ENCODE measurements around the gene ERMAP. TPM values are rescaled to one million over a fixed set of nuclear protein-coding genes. Genes with fewer than 3 reads are reported as not detected.

The ERMAP gene
- total and polyA plus RNA-seq, 9 of the 15 experiments (the other 6 are each of a cell fraction or from before 2014, with no cell fraction given), result 8.0 to 31.4 (median 22.5) TPM

DNA sequence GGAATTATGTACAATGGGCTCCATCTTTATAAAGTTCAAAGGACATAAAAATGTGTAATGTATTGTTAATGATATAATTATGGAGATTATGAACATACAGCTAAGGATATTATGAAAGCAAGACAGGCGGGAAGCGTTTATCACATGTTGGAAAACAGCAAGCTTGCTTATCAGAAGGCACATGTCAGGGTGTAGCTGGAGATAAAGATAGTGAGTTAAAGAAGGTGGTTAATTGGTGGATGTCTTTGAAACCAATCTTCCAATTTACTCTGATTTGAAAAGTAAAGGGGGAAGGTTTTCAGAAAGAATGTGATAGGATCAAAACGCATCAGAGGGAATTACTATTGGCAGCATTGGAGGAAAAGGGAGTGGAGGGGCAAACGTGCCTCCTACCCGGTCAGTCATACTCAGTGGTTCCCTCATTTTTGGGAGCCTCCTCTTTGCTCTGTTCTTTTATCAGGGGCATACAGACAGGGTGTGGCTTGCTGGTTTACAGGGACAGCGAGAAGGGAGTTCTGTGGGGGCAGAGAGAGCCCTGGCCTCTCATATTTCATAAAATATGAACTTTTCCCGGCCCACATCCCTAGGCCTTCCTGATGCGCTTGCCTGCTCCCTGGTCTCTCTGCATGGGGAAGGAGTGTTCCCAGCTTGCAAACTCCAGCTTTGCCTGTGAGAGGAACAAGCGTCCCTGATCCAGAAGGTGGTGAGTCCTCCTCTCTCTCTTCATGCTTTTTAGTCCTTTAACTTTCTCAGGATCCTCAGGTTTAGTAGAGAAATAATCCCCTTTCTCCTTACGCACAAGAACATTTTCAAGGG lies 8.3 kb downstream of the ERMAP start (continued):
- TF ChIP-seq BDP1 (IDR thresholded peaks at IDR 0.05; ENCODE audit: insufficient read depth, insufficient read length) (no peak), ZNF133 (CRISPR knock-in tag; IDR thresholded peaks at IDR 0.05) (no peak), CAMTA2 (CRISPR knock-in tag; conservative IDR thresholded peaks at IDR 0.05) (no peak), SMAD3 (CRISPR knock-in tag; conservative IDR thresholded peaks at IDR 0.05) (no peak), SREBF2 (CRISPR knock-in tag; IDR thresholded peaks at IDR 0.05) (no peak), MTA3 (IDR thresholded peaks at IDR 0.05; ENCODE audit: borderline replicate concordance) (peak; percentile 81; the same call in 1 of the 2 replicates), KAT2B (IDR thresholded peaks at IDR 0.05; ENCODE audit: low read depth, low read length) (no peak), IRF2 (CRISPR knock-in tag; IDR thresholded peaks at IDR 0.05) (no peak), ZNF445 (CRISPR knock-in tag; IDR thresholded peaks at IDR 0.05; ENCODE audit: low read depth) (no peak), GABPB1 (CRISPR knock-in tag; IDR thresholded peaks at IDR 0.05) (peak; percentile 46; the same call in 1 of the 2 replicates), DNMT1 (IDR thresholded peaks at IDR 0.05) (no peak), MAZ (CRISPR knock-in tag; conservative IDR thresholded peaks at IDR 0.05 in 1 of 2, IDR thresholded peaks at IDR 0.05 in 1 of 2) (peak; percentile 71 to 75), ZNF184 (CRISPR knock-in tag; IDR thresholded peaks at IDR 0.05) (no peak), ZBED1 (IDR thresholded peaks at IDR 0.05) (no peak; the same call in 1 of the 2 replicates)
- TF ChIP-seq, protein P1, sequence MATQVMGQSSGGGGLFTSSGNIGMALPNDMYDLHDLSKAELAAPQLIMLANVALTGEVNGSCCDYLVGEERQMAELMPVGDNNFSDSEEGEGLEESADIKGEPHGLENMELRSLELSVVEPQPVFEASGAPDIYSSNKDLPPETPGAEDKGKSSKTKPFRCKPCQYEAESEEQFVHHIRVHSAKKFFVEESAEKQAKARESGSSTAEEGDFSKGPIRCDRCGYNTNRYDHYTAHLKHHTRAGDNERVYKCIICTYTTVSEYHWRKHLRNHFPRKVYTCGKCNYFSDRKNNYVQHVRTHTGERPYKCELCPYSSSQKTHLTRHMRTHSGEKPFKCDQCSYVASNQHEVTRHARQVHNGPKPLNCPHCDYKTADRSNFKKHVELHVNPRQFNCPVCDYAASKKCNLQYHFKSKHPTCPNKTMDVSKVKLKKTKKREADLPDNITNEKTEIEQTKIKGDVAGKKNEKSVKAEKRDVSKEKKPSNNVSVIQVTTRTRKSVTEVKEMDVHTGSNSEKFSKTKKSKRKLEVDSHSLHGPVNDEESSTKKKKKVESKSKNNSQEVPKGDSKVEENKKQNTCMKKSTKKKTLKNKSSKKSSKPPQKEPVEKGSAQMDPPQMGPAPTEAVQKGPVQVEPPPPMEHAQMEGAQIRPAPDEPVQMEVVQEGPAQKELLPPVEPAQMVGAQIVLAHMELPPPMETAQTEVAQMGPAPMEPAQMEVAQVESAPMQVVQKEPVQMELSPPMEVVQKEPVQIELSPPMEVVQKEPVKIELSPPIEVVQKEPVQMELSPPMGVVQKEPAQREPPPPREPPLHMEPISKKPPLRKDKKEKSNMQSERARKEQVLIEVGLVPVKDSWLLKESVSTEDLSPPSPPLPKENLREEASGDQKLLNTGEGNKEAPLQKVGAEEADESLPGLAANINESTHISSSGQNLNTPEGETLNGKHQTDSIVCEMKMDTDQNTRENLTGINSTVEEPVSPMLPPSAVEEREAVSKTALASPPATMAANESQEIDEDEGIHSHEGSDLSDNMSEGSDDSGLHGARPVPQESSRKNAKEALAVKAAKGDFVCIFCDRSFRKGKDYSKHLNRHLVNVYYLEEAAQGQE (IDR thresholded peaks at IDR 0.05; ENCODE audit: borderline replicate concordance), result peak; percentile 46; the same call in 1 of the 2 replicates
- TF ChIP-seq, protein P1 (CRISPR knock-in tag; IDR thresholded peaks at IDR 0.05; ENCODE audit: low read depth), result 0 out of 2 replicates have a peak, but pooled peaks have one; percentile 18
- TF ChIP-seq, protein P2, sequence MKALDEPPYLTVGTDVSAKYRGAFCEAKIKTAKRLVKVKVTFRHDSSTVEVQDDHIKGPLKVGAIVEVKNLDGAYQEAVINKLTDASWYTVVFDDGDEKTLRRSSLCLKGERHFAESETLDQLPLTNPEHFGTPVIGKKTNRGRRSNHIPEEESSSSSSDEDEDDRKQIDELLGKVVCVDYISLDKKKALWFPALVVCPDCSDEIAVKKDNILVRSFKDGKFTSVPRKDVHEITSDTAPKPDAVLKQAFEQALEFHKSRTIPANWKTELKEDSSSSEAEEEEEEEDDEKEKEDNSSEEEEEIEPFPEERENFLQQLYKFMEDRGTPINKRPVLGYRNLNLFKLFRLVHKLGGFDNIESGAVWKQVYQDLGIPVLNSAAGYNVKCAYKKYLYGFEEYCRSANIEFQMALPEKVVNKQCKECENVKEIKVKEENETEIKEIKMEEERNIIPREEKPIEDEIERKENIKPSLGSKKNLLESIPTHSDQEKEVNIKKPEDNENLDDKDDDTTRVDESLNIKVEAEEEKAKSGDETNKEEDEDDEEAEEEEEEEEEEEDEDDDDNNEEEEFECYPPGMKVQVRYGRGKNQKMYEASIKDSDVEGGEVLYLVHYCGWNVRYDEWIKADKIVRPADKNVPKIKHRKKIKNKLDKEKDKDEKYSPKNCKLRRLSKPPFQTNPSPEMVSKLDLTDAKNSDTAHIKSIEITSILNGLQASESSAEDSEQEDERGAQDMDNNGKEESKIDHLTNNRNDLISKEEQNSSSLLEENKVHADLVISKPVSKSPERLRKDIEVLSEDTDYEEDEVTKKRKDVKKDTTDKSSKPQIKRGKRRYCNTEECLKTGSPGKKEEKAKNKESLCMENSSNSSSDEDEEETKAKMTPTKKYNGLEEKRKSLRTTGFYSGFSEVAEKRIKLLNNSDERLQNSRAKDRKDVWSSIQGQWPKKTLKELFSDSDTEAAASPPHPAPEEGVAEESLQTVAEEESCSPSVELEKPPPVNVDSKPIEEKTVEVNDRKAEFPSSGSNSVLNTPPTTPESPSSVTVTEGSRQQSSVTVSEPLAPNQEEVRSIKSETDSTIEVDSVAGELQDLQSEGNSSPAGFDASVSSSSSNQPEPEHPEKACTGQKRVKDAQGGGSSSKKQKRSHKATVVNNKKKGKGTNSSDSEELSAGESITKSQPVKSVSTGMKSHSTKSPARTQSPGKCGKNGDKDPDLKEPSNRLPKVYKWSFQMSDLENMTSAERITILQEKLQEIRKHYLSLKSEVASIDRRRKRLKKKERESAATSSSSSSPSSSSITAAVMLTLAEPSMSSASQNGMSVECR (CRISPR knock-in tag; IDR thresholded peaks at IDR 0.05), result 0 out of 2 replicates have a peak, but pooled peaks have one; percentile 37

Measured in K562 (cell line).